ENCODE data around the gene PLXNA1. TPM values are rescaled to one million over a fixed set of nuclear protein-coding genes. Genes with fewer than 3 reads are reported as not detected.

The PLXNA1 gene
- total and polyA plus RNA-seq, 2 of the 8 experiments (the other 6 are each of a cell fraction or from before 2014, with no cell fraction given): 47.5 to 54.9 TPM

- TF ChIP-seq JUN (IDR thresholded peaks at IDR 0.05; ENCODE audit: low read depth, low read length): no peak
Observed at GRCh38 chr3:126987129-126987528, 4.2 kb downstream of the PLXNA1 start (continued).

All from H1 (cell line).